A549 (cell line): ENCODE measurements around the gene SNX25. TPM values are rescaled to one million over a fixed set of nuclear protein-coding genes. Genes with fewer than 3 reads are reported as not detected.

ENCODE experiments used
- polyA plus RNA-seq, 4 experiments: library from polyadenylated mRNA; depleted of rRNA in 3 of 4; stranded (reverse); fragments of >200 nt; fragmentation: RNase III in 1 of 4; extraction: RNeasy Plus Mini Kit Qiagen cat#74134 plus additional on column Dnase treatment in 1 of 4; gene quantifications; 2 replicates in 3 of 4; 3 replicates in 1 of 4; pipeline ENCODE4 v1.2.3, GENCODE V29; 2011 to 2017

SNX25 gene
- polyA plus RNA-seq, 2 of the 4 experiments (the other 2 are of a cell fraction) = 10.1 to 13.0 TPM

Other genes with a start within 250 kb of the SNX25 start
- not detected in 2 replicates for gene HELT, start 191.1 kb upstream of the SNX25 start, polyA plus RNA-seq (2011; rRNA removed)
- gene HELT, start 191.1 kb upstream of the SNX25 start, polyA plus RNA-seq (2017; fragmentation: RNase III; extraction: RNeasy Plus Mini Kit Qiagen cat#74134 plus additional on column Dnase treatment) = not detected in 3 replicates
- gene SLC25A4, start 66.3 kb upstream of the SNX25 start, polyA plus RNA-seq (2011; rRNA removed) = 14.0 and 16.9 TPM in 2 replicates
- 15.3 to 16.6 TPM (median 15.4 TPM) in 3 replicates for gene SLC25A4, start 66.3 kb upstream of the SNX25 start, polyA plus RNA-seq (2017; fragmentation: RNase III; extraction: RNeasy Plus Mini Kit Qiagen cat#74134 plus additional on column Dnase treatment)
- gene CFAP97, start 5.6 kb upstream of the SNX25 start, polyA plus RNA-seq (2011; rRNA removed) = 41.8 and 48.2 TPM in 2 replicates
- 15.7 to 16.3 TPM (median 15.8 TPM) in 3 replicates for gene CFAP97, start 5.6 kb upstream of the SNX25 start, polyA plus RNA-seq (2017; fragmentation: RNase III; extraction: RNeasy Plus Mini Kit Qiagen cat#74134 plus additional on column Dnase treatment)
- gene LRP2BP, start 186.3 kb downstream of the SNX25 start, polyA plus RNA-seq (2011; rRNA removed) = 0.33 and 0.37 TPM in 2 replicates
- gene LRP2BP, start 186.3 kb downstream of the SNX25 start, polyA plus RNA-seq (2017; fragmentation: RNase III; extraction: RNeasy Plus Mini Kit Qiagen cat#74134 plus additional on column Dnase treatment) = 0.14 to 0.25 TPM (median 0.23 TPM) in 3 replicates
- gene ANKRD37, start 187.2 kb downstream of the SNX25 start, polyA plus RNA-seq (2011; rRNA removed) = 4.1 and 5.3 TPM in 2 replicates
- 2.7 to 3.5 TPM (median 3.0 TPM) in 3 replicates for gene ANKRD37, start 187.2 kb downstream of the SNX25 start, polyA plus RNA-seq (2017; fragmentation: RNase III; extraction: RNeasy Plus Mini Kit Qiagen cat#74134 plus additional on column Dnase treatment)
- gene UFSP2, start 216.4 kb downstream of the SNX25 start, polyA plus RNA-seq (2011; rRNA removed) = 32.3 and 35.7 TPM in 2 replicates
- gene UFSP2, start 216.4 kb downstream of the SNX25 start, polyA plus RNA-seq (2017; fragmentation: RNase III; extraction: RNeasy Plus Mini Kit Qiagen cat#74134 plus additional on column Dnase treatment) = 14.8 to 16.0 TPM (median 15.1 TPM) in 3 replicates